ENCODE data around the gene SYTL4. TPM values are rescaled to one million over a fixed set of nuclear protein-coding genes. Genes with fewer than 3 reads are reported as not detected.
"Not testable (repeated sequence)": the region's sequence is repeated elsewhere in the genome, so short reads cannot be mapped to it uniquely, and the experiment has no call there.

SYTL4 gene
- total RNA-seq: 16.4 TPM
- long read RNA-seq, partial matches to known transcripts: 1 of 21 reads
- long read RNA-seq, other reads (novel, unspliced or antisense): 19 of 21 reads

DNA sequence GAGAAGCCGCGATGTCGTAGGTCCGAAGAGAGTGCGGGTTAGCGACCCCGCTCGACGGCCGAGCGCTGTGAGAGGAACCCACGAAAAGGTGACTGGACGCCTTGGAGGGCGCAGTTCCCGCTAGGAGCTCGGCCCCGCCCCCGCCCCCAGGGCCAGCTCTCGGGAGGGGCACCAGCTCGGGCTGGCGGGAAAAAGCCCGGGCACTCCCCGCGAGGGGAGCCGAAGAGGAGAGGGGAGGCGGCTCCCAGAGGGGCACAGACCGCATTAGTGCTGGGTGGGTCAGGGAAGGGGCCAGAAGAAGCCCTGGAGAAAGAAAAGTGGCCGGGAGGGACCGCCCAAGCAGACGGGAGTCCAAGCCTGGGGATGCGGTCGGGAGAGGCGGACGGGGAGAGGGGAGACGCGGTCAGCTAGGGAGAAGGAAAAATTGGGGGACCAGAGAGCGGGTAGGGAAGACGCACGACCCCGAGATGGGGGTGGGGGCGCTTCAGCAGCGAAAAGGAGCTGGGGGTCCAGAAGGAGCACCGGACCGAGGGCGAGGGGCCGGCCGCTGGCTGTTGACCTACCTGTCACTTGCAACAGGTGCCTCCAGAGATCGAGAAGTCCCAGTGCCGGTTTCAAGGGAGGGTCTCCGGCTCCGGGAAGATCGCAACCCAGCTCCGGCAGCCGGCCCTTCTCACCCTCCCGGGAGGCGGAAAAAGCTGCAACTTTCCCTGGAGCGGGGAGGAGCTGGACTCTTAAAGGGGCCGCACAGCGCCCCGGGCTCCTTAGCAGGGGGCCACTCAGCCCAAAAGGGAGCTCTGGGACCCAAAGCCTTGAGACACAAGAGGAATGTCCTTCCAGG is at the start of gene SYTL4:
Gene SYTL4, minus strand, starts transcription at position 681 of the 841 bp plus-strand sequence. CDS start 30,084 bp downstream, outside the sequence.
- H3K4me1 ChIP-seq: no peaks in the 10 kb centered on the region
- no peaks in the 10 kb centered on the region for H3K9me3 ChIP-seq
- H3K27ac ChIP-seq: peak within 1 kb of the TSS; percentile 30
- peak within 1 kb of the TSS; percentile 62 for H3K4me3 ChIP-seq
- intact Hi-C loops (cut with DNase I): no loop called here
- H3K36me3 ChIP-seq: no peaks in the 10 kb centered on the region
- H3K27me3 ChIP-seq: no peaks in the 10 kb centered on the region
- peak; percentile 64 for DNase-seq
- TF ChIP-seq, protein P1, sequence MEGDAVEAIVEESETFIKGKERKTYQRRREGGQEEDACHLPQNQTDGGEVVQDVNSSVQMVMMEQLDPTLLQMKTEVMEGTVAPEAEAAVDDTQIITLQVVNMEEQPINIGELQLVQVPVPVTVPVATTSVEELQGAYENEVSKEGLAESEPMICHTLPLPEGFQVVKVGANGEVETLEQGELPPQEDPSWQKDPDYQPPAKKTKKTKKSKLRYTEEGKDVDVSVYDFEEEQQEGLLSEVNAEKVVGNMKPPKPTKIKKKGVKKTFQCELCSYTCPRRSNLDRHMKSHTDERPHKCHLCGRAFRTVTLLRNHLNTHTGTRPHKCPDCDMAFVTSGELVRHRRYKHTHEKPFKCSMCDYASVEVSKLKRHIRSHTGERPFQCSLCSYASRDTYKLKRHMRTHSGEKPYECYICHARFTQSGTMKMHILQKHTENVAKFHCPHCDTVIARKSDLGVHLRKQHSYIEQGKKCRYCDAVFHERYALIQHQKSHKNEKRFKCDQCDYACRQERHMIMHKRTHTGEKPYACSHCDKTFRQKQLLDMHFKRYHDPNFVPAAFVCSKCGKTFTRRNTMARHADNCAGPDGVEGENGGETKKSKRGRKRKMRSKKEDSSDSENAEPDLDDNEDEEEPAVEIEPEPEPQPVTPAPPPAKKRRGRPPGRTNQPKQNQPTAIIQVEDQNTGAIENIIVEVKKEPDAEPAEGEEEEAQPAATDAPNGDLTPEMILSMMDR (IDR thresholded peaks at IDR 0.05): no peak
- peak; percentile 82 for ATAC-seq

DNA sequence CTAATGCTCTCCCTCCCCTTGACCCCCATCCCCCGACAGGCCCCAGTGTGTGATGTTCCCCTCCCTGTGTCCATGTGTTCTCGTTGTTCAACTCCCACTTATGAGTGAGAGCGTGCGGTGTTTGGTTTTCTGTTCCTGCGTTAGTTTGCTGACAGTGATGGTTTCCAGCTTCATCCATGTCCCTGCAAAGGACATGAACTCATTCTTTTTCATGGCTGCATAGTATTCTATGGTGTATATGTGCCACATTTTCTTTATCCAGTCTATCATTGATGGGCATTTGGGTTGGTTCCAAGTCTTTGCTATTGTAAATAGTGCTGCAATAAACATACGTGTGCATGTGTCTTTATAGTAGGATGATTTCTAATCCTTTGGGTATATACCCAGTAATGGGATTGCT is 37.5 kb upstream of the SYTL4 start:
- DNase-seq, ATAC-seq: not testable (repeated sequence)
- intact Hi-C loops (cut with DNase I): loop anchor here (10.0 kb wide), 1 partner anchor 85 kb away; no protein-coding TSS in a partner anchor

DNA sequence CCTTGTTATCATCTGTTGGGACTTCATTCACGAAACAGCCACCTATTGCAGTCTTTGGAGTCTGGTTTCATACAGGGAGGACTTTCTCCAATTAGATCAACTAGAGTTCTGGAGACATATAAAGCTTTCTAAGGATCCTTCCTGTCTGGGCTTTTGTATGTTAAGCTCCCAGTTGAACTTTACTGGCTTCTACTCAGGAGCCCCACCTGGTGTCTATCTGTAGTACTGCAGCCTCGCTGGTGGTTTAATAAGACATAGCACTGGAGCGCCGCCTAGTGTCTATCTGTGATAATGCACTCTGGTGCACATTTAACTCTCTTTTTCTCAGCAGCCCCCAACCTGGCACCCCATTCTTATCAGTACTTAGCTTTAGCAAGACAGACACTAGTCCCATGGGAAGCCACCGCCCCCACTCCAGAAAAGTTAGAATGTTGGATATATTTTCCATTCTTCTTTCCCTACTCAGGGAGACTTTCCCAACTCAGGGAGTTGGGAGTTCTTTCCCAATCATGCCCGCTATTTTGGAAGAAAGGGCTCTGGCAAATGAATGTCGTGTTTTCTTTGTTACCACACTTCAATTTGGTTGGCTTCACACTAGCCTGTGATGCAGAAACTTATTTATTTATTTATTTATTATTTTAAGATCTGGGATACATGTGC is 36.9 kb upstream of the SYTL4 start:
- no peaks in the 10 kb centered on the region for H3K9me3 ChIP-seq
- H3K36me3 ChIP-seq: no peaks in the 10 kb centered on the region
- H3K4me3 ChIP-seq: no peak overlapping the region
- no peak overlapping the region for H3K27ac ChIP-seq
- H3K27me3 ChIP-seq: no peaks in the 10 kb centered on the region
- intact Hi-C loops (cut with DNase I): loop anchor here (10.0 kb wide), 1 partner anchor 84 kb away; no protein-coding TSS in a partner anchor
- H3K4me1 ChIP-seq: no peaks in the 10 kb centered on the region
- TF ChIP-seq, protein P1 (IDR thresholded peaks at IDR 0.05): peak; percentile 98
- DNase-seq: peak; percentile 72
- peak; percentile 100 for ATAC-seq

More for the DNA sequence above, 37.5 kb upstream of the SYTL4 start:
- H3K27ac ChIP-seq, H3K9me3 ChIP-seq, H3K4me3 ChIP-seq, H3K36me3 ChIP-seq, H3K4me1 ChIP-seq, H3K27me3 ChIP-seq: not testable (repeated sequence)

DNA sequence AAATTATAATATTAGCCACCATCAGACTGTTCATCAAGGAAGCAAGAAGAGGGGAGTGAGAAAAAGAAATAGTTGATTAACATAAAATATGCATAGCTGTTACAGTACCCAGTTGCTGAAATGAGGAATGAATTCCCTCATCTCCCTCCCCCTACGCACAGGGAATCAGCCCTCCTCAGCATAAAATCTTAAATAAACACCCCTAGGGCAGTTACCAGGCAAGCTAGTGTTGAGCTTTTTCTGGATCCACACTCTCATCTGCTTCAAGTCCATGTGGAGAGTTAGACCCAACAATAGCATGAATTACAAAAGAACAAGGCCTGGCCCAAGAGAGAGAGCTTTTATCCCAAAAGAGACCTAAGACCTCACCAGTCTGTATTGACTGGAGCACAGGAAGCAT is 19.0 kb upstream of the SYTL4 start:
- Histone ChIP-seq H3K4me3 (no peak overlapping the region), H3K36me3 (no peaks in the 10 kb centered on the region), H3K4me1 (no peaks in the 10 kb centered on the region), H3K27ac (no peak overlapping the region), H3K9me3 (no peaks in the 10 kb centered on the region), H3K27me3 (no peaks in the 10 kb centered on the region)
- intact Hi-C loops (cut with DNase I): no loop called here
- no peak for DNase-seq
- ATAC-seq: no peak
- TF ChIP-seq, protein P1 (IDR thresholded peaks at IDR 0.05): no peak

DNA sequence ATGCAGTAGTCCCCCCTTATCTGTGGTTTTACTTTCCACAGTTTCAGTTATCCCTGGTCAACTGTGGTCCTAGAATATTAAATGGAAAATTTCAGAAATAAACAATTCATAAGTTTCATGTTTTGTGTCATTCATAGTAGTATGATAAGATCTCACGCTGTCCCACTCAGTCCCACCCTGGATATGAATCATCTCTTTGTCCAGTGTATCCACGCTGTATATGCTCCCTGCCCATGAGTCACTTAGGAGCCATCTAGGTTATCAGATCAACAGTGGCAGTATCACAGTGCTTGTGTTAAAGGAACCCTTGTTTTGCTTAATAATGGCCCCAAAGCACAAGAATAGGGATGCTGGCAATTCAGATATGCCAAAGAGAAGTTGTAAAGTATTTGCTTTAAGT is 16.2 kb upstream of the SYTL4 start:
- no peak overlapping the region for H3K4me3 ChIP-seq
- no peak overlapping the region for H3K27ac ChIP-seq
- DNase-seq: no peak
- no peaks in the 10 kb centered on the region for H3K9me3 ChIP-seq
- ATAC-seq: peak; percentile 26
- H3K4me1 ChIP-seq: no peaks in the 10 kb centered on the region
- H3K27me3 ChIP-seq: no peaks in the 10 kb centered on the region
- intact Hi-C loops (cut with DNase I): no loop called here
- TF ChIP-seq, protein P1 (IDR thresholded peaks at IDR 0.05): no peak
- no peaks in the 10 kb centered on the region for H3K36me3 ChIP-seq

DNA sequence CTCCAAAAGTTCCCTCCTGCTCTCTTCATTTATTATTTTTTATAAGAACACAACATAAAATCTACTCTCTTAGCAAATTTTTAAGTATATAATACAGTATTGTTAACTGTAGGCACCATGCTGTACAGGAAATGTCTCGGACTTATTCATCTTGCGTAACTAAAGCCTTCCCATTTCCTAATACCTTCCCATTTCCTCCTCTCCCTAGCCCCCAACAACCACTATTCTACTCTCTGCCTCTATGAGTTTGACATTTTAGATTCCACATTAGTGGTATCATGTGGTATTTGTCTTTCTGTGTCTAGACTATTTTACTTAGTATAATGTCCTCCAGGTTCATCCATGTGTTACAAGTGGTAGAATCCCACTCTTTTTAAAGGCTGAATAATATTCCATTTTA is 15.8 kb upstream of the SYTL4 start:
- TF ChIP-seq, protein P1 (IDR thresholded peaks at IDR 0.05): no peak
- DNase-seq (no peak), ATAC-seq (no peak)
- H3K4me3 ChIP-seq: no peak overlapping the region
- no peaks in the 10 kb centered on the region for H3K36me3 ChIP-seq
- intact Hi-C loops (cut with DNase I): no loop called here
- no peak overlapping the region for H3K27ac ChIP-seq
- H3K9me3 ChIP-seq: no peaks in the 10 kb centered on the region
- H3K27me3 ChIP-seq: no peaks in the 10 kb centered on the region
- no peaks in the 10 kb centered on the region for H3K4me1 ChIP-seq

Measured in upper lobe of right lung (tissue), 1 donor.